Measurements from ENCODE around the gene ZSCAN20.
"Not testable (repeated sequence)": the region's sequence is repeated elsewhere in the genome, so short reads cannot be mapped to it uniquely, and the experiment has no call there.

The ZSCAN20 gene

GRCh38 chr1:33509276-33509675, 36.8 kb downstream of the ZSCAN20 start:
- not testable (repeated sequence) for H3K27me3 ChIP-seq (ENCODE audit: insufficient read depth, low read length); H3K36me3 ChIP-seq (ENCODE audit: insufficient read depth, low read length); H3K79me2 ChIP-seq (ENCODE audit: control insufficient read depth, insufficient read depth, low read length, unreplicated experiment); H3K4me3 ChIP-seq (ENCODE audit: low read depth, low read length); H3K4me1 ChIP-seq (ENCODE audit: control insufficient read depth, insufficient read depth, low read length, unreplicated experiment); H3K27ac ChIP-seq (ENCODE audit: low read depth, low read length); H2AFZ ChIP-seq (ENCODE audit: low read length, unreplicated experiment)

DNA sequence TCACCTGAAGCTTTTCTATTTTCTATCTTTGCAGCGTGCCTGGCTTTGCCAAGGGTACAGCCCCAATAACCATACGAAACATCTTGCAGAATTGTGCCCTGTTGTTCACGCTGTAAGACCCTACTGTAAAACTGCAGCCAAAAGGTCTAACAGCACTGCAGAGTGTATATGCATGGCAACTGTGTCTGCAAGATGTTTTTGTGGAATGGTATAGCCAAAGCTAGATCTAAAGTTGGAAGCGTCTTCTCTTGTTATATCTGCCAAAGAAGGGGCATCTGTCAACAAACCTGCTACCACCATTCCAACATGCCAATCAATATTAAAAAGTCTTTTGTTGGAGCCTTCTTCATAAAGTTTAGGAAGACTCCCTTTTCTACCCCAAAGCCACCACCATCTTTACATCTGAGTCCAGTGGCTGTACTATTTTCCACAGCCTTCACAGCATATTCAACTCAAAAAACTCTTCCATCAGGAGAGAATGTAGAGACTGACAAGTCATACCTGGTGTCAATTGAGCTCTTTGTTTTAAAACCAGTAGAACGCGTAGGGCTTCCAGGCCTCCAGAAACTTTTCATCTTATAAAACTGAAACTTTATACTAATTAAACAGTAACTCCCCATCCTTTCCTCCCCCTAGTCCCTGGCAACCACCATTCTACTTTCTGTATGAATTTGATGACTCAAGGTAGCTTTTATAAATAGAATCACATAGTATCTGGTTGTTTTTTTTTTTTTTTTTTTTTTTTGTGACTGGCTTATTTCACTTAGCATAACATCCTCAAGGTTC, 40.0 kb downstream of the ZSCAN20 start:
- no peaks in the 10 kb centered on the region for H3K79me2 ChIP-seq (ENCODE audit: control insufficient read depth, insufficient read depth, low read length, unreplicated experiment)
- H2AFZ ChIP-seq (ENCODE audit: low read length, unreplicated experiment): no peak overlapping the region
- no peaks in the 10 kb centered on the region for H3K36me3 ChIP-seq (ENCODE audit: insufficient read depth, low read length)
- H3K4me3 ChIP-seq (ENCODE audit: low read depth, low read length): no peak overlapping the region
- H3K27me3 ChIP-seq (ENCODE audit: insufficient read depth, low read length): 0 out of 2 replicates have a peak, but pooled peaks cover 2% of the 10 kb centered on the region
- no peaks in the 10 kb centered on the region for H3K4me1 ChIP-seq (ENCODE audit: control insufficient read depth, insufficient read depth, low read length, unreplicated experiment)
- no peak overlapping the region for H3K27ac ChIP-seq (ENCODE audit: low read depth, low read length)

DNA sequence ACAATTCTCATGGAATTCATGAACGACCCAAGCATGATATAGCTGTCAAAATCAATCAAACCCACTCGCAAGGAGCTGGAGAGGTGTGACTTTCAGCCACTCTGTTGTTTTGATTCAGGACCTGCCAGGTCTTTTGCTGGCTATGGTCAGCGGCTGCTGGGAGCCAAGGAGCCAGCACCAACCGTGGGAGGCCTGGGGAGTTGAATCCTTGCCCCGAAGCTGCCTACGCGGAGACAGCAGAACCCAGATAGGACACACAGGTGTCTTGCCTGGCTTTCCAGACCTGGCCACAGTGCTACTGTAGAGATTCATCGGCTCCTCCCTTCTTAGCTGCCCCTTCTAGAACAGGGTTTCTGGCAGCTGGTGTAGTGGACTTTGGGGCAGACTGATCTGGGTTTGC, 42.7 kb downstream of the ZSCAN20 start:
- H3K4me1 ChIP-seq (ENCODE audit: control insufficient read depth, insufficient read depth, low read length, unreplicated experiment): no peaks in the 10 kb centered on the region
- no peaks in the 10 kb centered on the region for H3K36me3 ChIP-seq (ENCODE audit: insufficient read depth, low read length)
- no peak overlapping the region for H3K27ac ChIP-seq (ENCODE audit: low read depth, low read length)
- H3K27me3 ChIP-seq (ENCODE audit: insufficient read depth, low read length): 0 out of 2 replicates have a peak, but pooled peaks cover 2% of the 10 kb centered on the region
- no peak overlapping the region for H2AFZ ChIP-seq (ENCODE audit: low read length, unreplicated experiment)
- H3K79me2 ChIP-seq (ENCODE audit: control insufficient read depth, insufficient read depth, low read length, unreplicated experiment): no peaks in the 10 kb centered on the region
- H3K4me3 ChIP-seq (ENCODE audit: low read depth, low read length): no peak overlapping the region

GRCh38 chr1:33515607-33516006, 43.2 kb downstream of the ZSCAN20 start:
- Histone ChIP-seq H2AFZ (ENCODE audit: low read length, unreplicated experiment) (no peak overlapping the region), H3K79me2 (ENCODE audit: control insufficient read depth, insufficient read depth, low read length, unreplicated experiment) (no peaks in the 10 kb centered on the region), H3K36me3 (ENCODE audit: insufficient read depth, low read length) (no peaks in the 10 kb centered on the region), H3K4me1 (ENCODE audit: control insufficient read depth, insufficient read depth, low read length, unreplicated experiment) (no peaks in the 10 kb centered on the region), H3K4me3 (ENCODE audit: low read depth, low read length) (no peak overlapping the region), H3K27ac (ENCODE audit: low read depth, low read length) (no peak overlapping the region), H3K27me3 (ENCODE audit: insufficient read depth, low read length) (0 out of 2 replicates have a peak, but pooled peaks cover 2% of the 10 kb centered on the region)

- no peaks in the 10 kb centered on the region for H3K79me2 ChIP-seq (ENCODE audit: control insufficient read depth, insufficient read depth, low read length, unreplicated experiment)
- H3K36me3 ChIP-seq (ENCODE audit: insufficient read depth, low read length): no peaks in the 10 kb centered on the region
- H2AFZ ChIP-seq (ENCODE audit: low read length, unreplicated experiment): no peak overlapping the region
- no peak overlapping the region for H3K4me3 ChIP-seq (ENCODE audit: low read depth, low read length)
- H3K4me1 ChIP-seq (ENCODE audit: control insufficient read depth, insufficient read depth, low read length, unreplicated experiment): no peaks in the 10 kb centered on the region
- 0 out of 2 replicates have a peak, but pooled peaks cover 2% of the 10 kb centered on the region for H3K27me3 ChIP-seq (ENCODE audit: insufficient read depth, low read length)
- no peak overlapping the region for H3K27ac ChIP-seq (ENCODE audit: low read depth, low read length)
Measured at GRCh38 chr1:33516428-33516827, 44.0 kb downstream of the ZSCAN20 start.

DNA sequence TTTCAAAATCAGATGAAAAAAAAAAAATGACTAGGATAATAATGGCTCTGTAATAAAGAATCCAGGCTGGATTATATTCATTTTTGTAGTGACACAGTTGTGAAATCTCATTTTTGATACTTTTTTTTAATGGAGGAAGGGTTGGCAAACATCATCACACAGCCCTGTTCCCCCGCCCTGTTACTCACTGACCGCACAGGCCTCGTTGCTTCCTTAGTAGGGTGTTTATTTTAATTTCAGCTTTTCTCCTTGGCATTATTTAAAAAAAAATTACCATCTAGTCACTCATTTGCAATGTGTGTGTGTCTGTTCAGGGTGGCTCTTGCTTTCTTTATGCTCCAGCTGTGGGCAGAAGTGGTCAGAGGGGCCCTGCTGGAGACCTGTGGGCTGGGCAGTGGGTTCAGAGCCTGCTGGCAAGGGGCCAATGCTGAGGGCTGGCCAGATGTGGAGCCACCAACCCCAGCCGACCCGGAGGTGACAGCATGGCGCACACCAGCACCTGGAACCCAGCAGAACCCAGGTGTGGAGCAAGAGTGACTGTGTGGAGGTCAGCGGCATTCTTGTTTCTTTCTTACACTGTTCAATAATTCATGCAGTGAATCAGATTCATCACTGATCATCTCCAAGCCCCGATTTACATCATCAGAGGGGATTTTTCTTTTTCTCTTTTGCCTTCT, 44.6 kb downstream of the ZSCAN20 start:
- no peak overlapping the region for H3K27ac ChIP-seq (ENCODE audit: low read depth, low read length)
- H3K27me3 ChIP-seq (ENCODE audit: insufficient read depth, low read length): peaks cover 5% of the 10 kb centered on the region; the same call in 1 of the 2 replicates
- H3K4me1 ChIP-seq (ENCODE audit: control insufficient read depth, insufficient read depth, low read length, unreplicated experiment): no peaks in the 10 kb centered on the region
- H2AFZ ChIP-seq (ENCODE audit: low read length, unreplicated experiment): no peak overlapping the region
- H3K36me3 ChIP-seq (ENCODE audit: insufficient read depth, low read length): no peaks in the 10 kb centered on the region
- no peaks in the 10 kb centered on the region for H3K79me2 ChIP-seq (ENCODE audit: control insufficient read depth, insufficient read depth, low read length, unreplicated experiment)
- no peak overlapping the region for H3K4me3 ChIP-seq (ENCODE audit: low read depth, low read length)

DNA sequence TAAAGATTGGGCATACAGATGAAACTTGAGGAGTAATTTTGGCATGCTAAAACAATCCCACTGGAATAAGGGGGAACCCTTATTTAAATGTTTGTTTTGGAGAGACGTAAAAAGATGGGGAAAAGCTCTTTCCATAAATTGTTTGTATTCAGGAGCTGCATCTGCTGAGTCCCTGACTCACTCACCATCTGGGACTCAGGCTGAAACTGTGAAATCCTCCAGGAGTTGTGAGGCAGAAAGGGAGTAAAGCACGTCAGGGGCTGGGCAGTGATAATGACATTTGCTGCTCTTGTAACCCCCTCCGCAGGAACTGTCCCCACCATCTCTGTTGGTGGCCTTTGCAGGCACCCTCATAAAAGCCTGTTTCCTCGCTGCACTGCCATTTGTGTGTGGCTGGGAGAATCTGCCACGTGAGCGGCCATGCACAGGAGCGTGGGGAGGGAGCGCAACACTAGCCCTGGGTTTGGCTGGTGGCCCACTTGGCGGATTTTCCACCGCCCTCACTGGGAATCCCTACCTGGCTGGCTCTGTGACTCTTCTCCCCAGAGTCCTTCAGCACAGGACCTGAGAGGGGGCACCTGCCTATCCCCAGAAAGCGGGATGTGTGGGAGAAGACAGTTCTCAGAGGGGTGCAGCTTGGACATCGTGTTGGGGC, 45.3 kb downstream of the ZSCAN20 start:
- no peak overlapping the region for H3K4me3 ChIP-seq (ENCODE audit: low read depth, low read length)
- H3K27me3 ChIP-seq (ENCODE audit: insufficient read depth, low read length): peaks cover 11% of the 10 kb centered on the region; the same call in 1 of the 2 replicates
- H3K36me3 ChIP-seq (ENCODE audit: insufficient read depth, low read length): no peaks in the 10 kb centered on the region
- no peaks in the 10 kb centered on the region for H3K4me1 ChIP-seq (ENCODE audit: control insufficient read depth, insufficient read depth, low read length, unreplicated experiment)
- H3K27ac ChIP-seq (ENCODE audit: low read depth, low read length): no peak overlapping the region
- no peaks in the 10 kb centered on the region for H3K79me2 ChIP-seq (ENCODE audit: control insufficient read depth, insufficient read depth, low read length, unreplicated experiment)
- no peak overlapping the region for H2AFZ ChIP-seq (ENCODE audit: low read length, unreplicated experiment)

GRCh38 chr1:33519240-33519884, 46.9 kb downstream of the ZSCAN20 start:
- H3K36me3 ChIP-seq (ENCODE audit: insufficient read depth, low read length): no peaks in the 10 kb centered on the region
- H3K27me3 ChIP-seq (ENCODE audit: insufficient read depth, low read length): peaks cover 27% of the 10 kb centered on the region
- H2AFZ ChIP-seq (ENCODE audit: low read length, unreplicated experiment): no peak overlapping the region
- no peak overlapping the region for H3K27ac ChIP-seq (ENCODE audit: low read depth, low read length)
- no peaks in the 10 kb centered on the region for H3K79me2 ChIP-seq (ENCODE audit: control insufficient read depth, insufficient read depth, low read length, unreplicated experiment)
- H3K4me3 ChIP-seq (ENCODE audit: low read depth, low read length): no peak overlapping the region
- no peaks in the 10 kb centered on the region for H3K4me1 ChIP-seq (ENCODE audit: control insufficient read depth, insufficient read depth, low read length, unreplicated experiment)

DNA sequence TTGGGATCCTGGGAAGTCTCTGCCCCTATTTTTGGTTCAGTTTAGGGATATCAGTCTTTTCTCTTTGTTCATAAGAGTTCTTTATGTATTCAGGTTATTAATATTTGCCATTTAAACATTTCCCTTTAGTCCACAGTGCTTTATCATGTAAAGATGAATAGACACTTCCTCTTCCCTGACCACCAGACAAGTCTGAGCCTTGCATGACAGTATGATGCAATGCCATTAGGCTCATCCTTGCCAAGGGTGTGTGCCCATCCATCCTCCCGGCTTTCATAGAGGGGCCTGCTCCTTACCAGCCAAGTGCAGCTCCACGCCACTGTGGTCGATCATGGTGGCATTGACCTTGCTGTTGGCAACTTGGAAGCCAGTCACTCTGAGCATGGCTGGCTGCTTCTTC, 52.1 kb downstream of the ZSCAN20 start:
- no peaks in the 10 kb centered on the region for H3K4me1 ChIP-seq (ENCODE audit: control insufficient read depth, insufficient read depth, low read length, unreplicated experiment)
- H3K4me3 ChIP-seq (ENCODE audit: low read depth, low read length): no peak overlapping the region
- H3K27ac ChIP-seq (ENCODE audit: low read depth, low read length): no peak overlapping the region
- peaks cover 32% of the 10 kb centered on the region for H3K27me3 ChIP-seq (ENCODE audit: insufficient read depth, low read length)
- no peak overlapping the region for H2AFZ ChIP-seq (ENCODE audit: low read length, unreplicated experiment)
- no peaks in the 10 kb centered on the region for H3K79me2 ChIP-seq (ENCODE audit: control insufficient read depth, insufficient read depth, low read length, unreplicated experiment)
- H3K36me3 ChIP-seq (ENCODE audit: insufficient read depth, low read length): no peaks in the 10 kb centered on the region

DNA sequence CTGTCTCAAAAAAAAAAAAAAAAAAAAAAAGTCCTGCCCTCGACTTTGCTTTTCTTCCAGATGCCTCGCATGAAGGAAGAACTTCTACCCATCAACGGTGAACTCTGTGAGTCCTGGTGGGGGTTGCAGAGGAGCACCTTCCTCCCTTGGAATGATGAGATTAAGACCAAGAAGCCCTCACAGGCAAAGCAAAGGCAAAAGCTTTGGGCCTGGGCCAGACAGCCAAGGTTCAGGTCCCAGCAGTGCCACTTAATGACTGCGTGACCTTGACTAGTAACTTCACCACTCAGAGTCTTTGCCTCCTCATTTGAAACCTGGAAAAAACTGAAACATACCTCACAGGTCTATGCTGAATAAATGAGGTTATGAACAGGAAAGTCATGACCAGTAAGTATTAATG, 55.5 kb downstream of the ZSCAN20 start:
- Histone ChIP-seq H3K36me3 (ENCODE audit: insufficient read depth, low read length) (no peaks in the 10 kb centered on the region), H3K27ac (ENCODE audit: low read depth, low read length) (no peak overlapping the region), H3K4me3 (ENCODE audit: low read depth, low read length) (no peak overlapping the region), H3K27me3 (ENCODE audit: insufficient read depth, low read length) (peaks cover 33% of the 10 kb centered on the region), H3K79me2 (ENCODE audit: control insufficient read depth, insufficient read depth, low read length, unreplicated experiment) (no peaks in the 10 kb centered on the region), H2AFZ (ENCODE audit: low read length, unreplicated experiment) (no peak overlapping the region), H3K4me1 (ENCODE audit: control insufficient read depth, insufficient read depth, low read length, unreplicated experiment) (no peaks in the 10 kb centered on the region)
